Stimulated activated naive B cell treated with anti-CD40 and anti-IgM and Interleukin-4, amounts not matched to agents 10 μg/mL and 1 μg/mL and 100 μg/mL, for 72 hours (primary cell): ENCODE measurements around the gene NALCN.

ENCODE experiments used
- ATAC-seq, 2 donors: fragments of 150-1000 bp; cut with Tn5 transposase; replicated peaks; 2 replicates each; pipeline ENCODE4 v1.10.0; 2021; ENCODE audit warnings: moderate library complexity in 1 of 2
- DNase-seq: peaks from one replicate; pipeline ENCODE4 v3.0.0; 2021
- H3K27ac Mint-ChIP-seq: one replicate; pipeline ENCODE4 v1.8.0; 2022; ENCODE audit warnings: mild to moderate bottlenecking, mixed read lengths
- H3K27me3 Mint-ChIP-seq, 2 donors: one replicate each; pipeline ENCODE4 v1.8.0; 2022; ENCODE audit warnings: mixed read lengths in 2 of 2
- H3K36me3 Mint-ChIP-seq, 2 donors: one replicate each; pipeline ENCODE4 v1.8.0; 2022; ENCODE audit warnings: mixed read lengths in 2 of 2, mild to moderate bottlenecking in 1 of 2
- H3K4me1 Mint-ChIP-seq, 2 donors: one replicate each; pipeline ENCODE4 v1.8.0; 2022; ENCODE audit warnings: mixed read lengths in 2 of 2, mild to moderate bottlenecking in 1 of 2
- H3K4me3 Mint-ChIP-seq, 2 donors: one replicate each; pipeline ENCODE4 v1.8.0; 2022; ENCODE audit warnings: mild to moderate bottlenecking in 2 of 2, mixed read lengths in 2 of 2, moderate library complexity in 1 of 2
- H3K9me3 Mint-ChIP-seq, 2 donors: one replicate each; pipeline ENCODE4 v1.8.0; 2022; ENCODE audit warnings: mixed read lengths in 2 of 2, mild to moderate bottlenecking in 1 of 2

The NALCN gene

GRCh38 chr13:101146101-101146898 is 270.0 kb downstream of the NALCN start:
- H3K4me1 Mint-ChIP-seq, result peaks cover 0 to 3% of the 10 kb centered on the region in 2 donors
- DNase-seq (no peak), ATAC-seq (no peak)
- no peak overlapping the region for H3K27ac Mint-ChIP-seq
- peaks cover 22 to 33% of the 10 kb centered on the region in 2 donors for H3K27me3 Mint-ChIP-seq
- H3K4me3 Mint-ChIP-seq, result no peak overlapping the region
- H3K9me3 Mint-ChIP-seq, result no peaks in the 10 kb centered on the region
- H3K36me3 Mint-ChIP-seq, result no peaks in the 10 kb centered on the region

GRCh38 chr13:101144808-101145419 is 271.4 kb downstream of the NALCN start:
- Mint-ChIP-seq H3K9me3 (no peaks in the 10 kb centered on the region), H3K4me1 (no peaks in the 10 kb centered on the region), H3K36me3 (no peaks in the 10 kb centered on the region), H3K27ac (no peak overlapping the region), H3K27me3 (peaks cover 32 to 41% of the 10 kb centered on the region in 2 donors), H3K4me3 (no peak overlapping the region)
- ATAC-seq, result peak; percentile 59 to 73
- no peak for DNase-seq

- DNase-seq, result no peak
- Mint-ChIP-seq H3K4me3 (no peak overlapping the region), H3K4me1 (no peaks in the 10 kb centered on the region), H3K9me3 (peaks cover 1 to 5% of the 10 kb centered on the region in 2 donors), H3K36me3 (no peaks in the 10 kb centered on the region), H3K27ac (no peak overlapping the region), H3K27me3 (peaks cover 15 to 26% of the 10 kb centered on the region in 2 donors)
- ATAC-seq, result no peak
These were observed 275.4 kb downstream of the NALCN start for GRCh38 chr13:101140936-101141335.

GRCh38 chr13:101140087-101140770 is 276.1 kb downstream of the NALCN start:
- peaks cover 10 to 22% of the 10 kb centered on the region in 2 donors for H3K27me3 Mint-ChIP-seq
- H3K27ac Mint-ChIP-seq, result no peak overlapping the region

GRCh38 chr13:101139081-101139480 is 277.2 kb downstream of the NALCN start:
- H3K4me1 Mint-ChIP-seq, result no peaks in the 10 kb centered on the region
- DNase-seq, result no peak
- H3K9me3 Mint-ChIP-seq, result peaks cover 1 to 5% of the 10 kb centered on the region in 2 donors
- no peak for ATAC-seq
- no peak overlapping the region for H3K27ac Mint-ChIP-seq
- no peaks in the 10 kb centered on the region for H3K36me3 Mint-ChIP-seq
- peaks cover 10 to 22% of the 10 kb centered on the region in 2 donors for H3K27me3 Mint-ChIP-seq
- no peak overlapping the region for H3K4me3 Mint-ChIP-seq

More at GRCh38 chr13:101140087-101140770, 276.1 kb downstream of the NALCN start:
- no peak for DNase-seq
- Mint-ChIP-seq H3K4me1 (no peaks in the 10 kb centered on the region), H3K9me3 (peaks cover 1 to 5% of the 10 kb centered on the region in 2 donors), H3K36me3 (no peaks in the 10 kb centered on the region), H3K4me3 (no peak overlapping the region)
- ATAC-seq, result no peak

GRCh38 chr13:101127741-101128353 is 288.5 kb downstream of the NALCN start:
- DNase-seq (no peak), ATAC-seq (peak; percentile 53 to 79)

GRCh38 chr13:101123028-101123427 is 293.3 kb downstream of the NALCN start:
- Mint-ChIP-seq H3K4me3 (no peak overlapping the region), H3K27me3 (peaks cover 7 to 15% of the 10 kb centered on the region in 2 donors), H3K27ac (no peak overlapping the region), H3K4me1 (no peaks in the 10 kb centered on the region), H3K36me3 (no peaks in the 10 kb centered on the region), H3K9me3 (no peaks in the 10 kb centered on the region)
- ATAC-seq (no peak), DNase-seq (no peak)

More at GRCh38 chr13:101127741-101128353, 288.5 kb downstream of the NALCN start:
- Mint-ChIP-seq H3K4me1 (no peaks in the 10 kb centered on the region), H3K27ac (no peak overlapping the region), H3K27me3 (peaks cover 9 to 14% of the 10 kb centered on the region in 2 donors), H3K36me3 (no peaks in the 10 kb centered on the region), H3K4me3 (no peak overlapping the region), H3K9me3 (no peaks in the 10 kb centered on the region)

- H3K4me3 Mint-ChIP-seq, result no peak overlapping the region
- no peaks in the 10 kb centered on the region for H3K9me3 Mint-ChIP-seq
- H3K36me3 Mint-ChIP-seq, result no peaks in the 10 kb centered on the region
- DNase-seq (no peak), ATAC-seq (no peak)
- H3K27me3 Mint-ChIP-seq, result peaks cover 7 to 15% of the 10 kb centered on the region in 2 donors
- H3K27ac Mint-ChIP-seq, result no peak overlapping the region
- no peaks in the 10 kb centered on the region for H3K4me1 Mint-ChIP-seq
These were observed 294.7 kb downstream of the NALCN start for GRCh38 chr13:101121608-101122007.

GRCh38 chr13:101120007-101120406 is 296.3 kb downstream of the NALCN start:
- Mint-ChIP-seq H3K27me3 (peaks cover 8 to 15% of the 10 kb centered on the region in 2 donors), H3K36me3 (no peaks in the 10 kb centered on the region), H3K9me3 (no peaks in the 10 kb centered on the region), H3K27ac (no peak overlapping the region), H3K4me1 (no peaks in the 10 kb centered on the region), H3K4me3 (no peak overlapping the region)
- ATAC-seq (no peak), DNase-seq (no peak)

GRCh38 chr13:101116826-101117225 is 299.5 kb downstream of the NALCN start:
- DNase-seq (no peak), ATAC-seq (no peak)
- peaks cover 9% of the 10 kb centered on the region in 2 donors for H3K27me3 Mint-ChIP-seq
- H3K4me1 Mint-ChIP-seq, result no peaks in the 10 kb centered on the region
- H3K36me3 Mint-ChIP-seq, result no peaks in the 10 kb centered on the region
- H3K9me3 Mint-ChIP-seq, result peaks cover 0 to under 1% of the 10 kb centered on the region in 2 donors
- H3K4me3 Mint-ChIP-seq, result no peak overlapping the region
- no peak overlapping the region for H3K27ac Mint-ChIP-seq

GRCh38 chr13:101116341-101116740 is 300.0 kb downstream of the NALCN start:
- H3K27me3 Mint-ChIP-seq, result peaks cover 13% of the 10 kb centered on the region in 2 donors
- H3K4me3 Mint-ChIP-seq, result no peak overlapping the region
- H3K9me3 Mint-ChIP-seq, result peaks cover 0 to 3% of the 10 kb centered on the region in 2 donors
- ATAC-seq (no peak), DNase-seq (no peak)
- no peak overlapping the region for H3K27ac Mint-ChIP-seq
- no peaks in the 10 kb centered on the region for H3K4me1 Mint-ChIP-seq
- H3K36me3 Mint-ChIP-seq, result no peaks in the 10 kb centered on the region

- ATAC-seq, result no peak
- Mint-ChIP-seq H3K4me1 (no peaks in the 10 kb centered on the region), H3K9me3 (peaks cover 0 to 3% of the 10 kb centered on the region in 2 donors), H3K27me3 (peaks cover 8 to 13% of the 10 kb centered on the region in 2 donors), H3K36me3 (no peaks in the 10 kb centered on the region), H3K4me3 (no peak overlapping the region), H3K27ac (no peak overlapping the region)
- no peak for DNase-seq
These were observed 300.5 kb downstream of the NALCN start for GRCh38 chr13:101115762-101116171.

- DNase-seq (no peak), ATAC-seq (no peak)
- H3K27ac Mint-ChIP-seq, result no peak overlapping the region
- peaks cover 5 to 8% of the 10 kb centered on the region in 2 donors for H3K27me3 Mint-ChIP-seq
- no peaks in the 10 kb centered on the region for H3K4me1 Mint-ChIP-seq
- H3K9me3 Mint-ChIP-seq, result peaks cover 0 to 7% of the 10 kb centered on the region in 2 donors
- H3K4me3 Mint-ChIP-seq, result no peak overlapping the region
- H3K36me3 Mint-ChIP-seq, result no peaks in the 10 kb centered on the region
These were observed 304.4 kb downstream of the NALCN start for GRCh38 chr13:101111894-101112293.

- Mint-ChIP-seq H3K27ac (no peak overlapping the region), H3K4me1 (no peaks in the 10 kb centered on the region), H3K4me3 (no peak overlapping the region), H3K36me3 (peaks cover 0 to 3% of the 10 kb centered on the region in 2 donors), H3K9me3 (peaks cover 10% of the 10 kb centered on the region in 2 donors), H3K27me3 (peaks cover 4 to 11% of the 10 kb centered on the region in 2 donors)
- DNase-seq, result no peak
- ATAC-seq, result no peak
These were observed 307.3 kb downstream of the NALCN start for GRCh38 chr13:101109005-101109404.
